ES-I3 (cell line): ENCODE measurements around the gene POFUT2.

Experiments
- H3K36me3 ChIP-seq: 2 replicates; pipeline ENCODE4 v1.6.1; 2013; ENCODE audit warnings: mild to moderate bottlenecking, low read length, control low read depth, moderate library complexity; ENCODE audit not compliant: insufficient read depth
- H3K4me1 ChIP-seq: 2 replicates; pipeline ENCODE4 v1.6.1; 2013; ENCODE audit warnings: mild to moderate bottlenecking, control low read depth, low read length; ENCODE audit not compliant: insufficient read depth
- H3K9ac ChIP-seq: 2 replicates; pipeline ENCODE4 v1.6.1; 2013; ENCODE audit warnings: low read depth, mild to moderate bottlenecking, low read length, moderate library complexity
- H3K9me3 ChIP-seq: 2 replicates; pipeline ENCODE4 v1.6.1; 2013; ENCODE audit warnings: mild to moderate bottlenecking, low read length, moderate library complexity; ENCODE audit not compliant: control insufficient read depth, insufficient read depth

The POFUT2 gene

GRCh38 chr21:45300786-45301520 is 13.3 kb upstream of the POFUT2 start:
- H3K36me3 ChIP-seq = peaks cover 3% of the 10 kb centered on the region; the same call in 1 of the 2 replicates
- H3K9me3 ChIP-seq = 0 out of 2 replicates have a peak, but pooled peaks cover 2% of the 10 kb centered on the region
- peaks cover 4% of the 10 kb centered on the region for H3K4me1 ChIP-seq
- no peak overlapping the region for H3K9ac ChIP-seq

- Histone ChIP-seq H3K36me3 (no peaks in the 10 kb centered on the region), H3K9ac (no peak overlapping the region), H3K9me3 (0 out of 2 replicates have a peak, but pooled peaks cover 2% of the 10 kb centered on the region), H3K4me1 (peaks cover 12% of the 10 kb centered on the region)
Observed at GRCh38 chr21:45299864-45300785, 12.4 kb upstream of the POFUT2 start.

- 0 out of 2 replicates have a peak, but pooled peaks cover 2% of the 10 kb centered on the region for H3K9me3 ChIP-seq
- H3K9ac ChIP-seq = no peak overlapping the region
- peaks cover 21% of the 10 kb centered on the region for H3K4me1 ChIP-seq
- H3K36me3 ChIP-seq = no peaks in the 10 kb centered on the region
Observed at GRCh38 chr21:45299026-45299863, 11.6 kb upstream of the POFUT2 start.

- H3K9ac ChIP-seq = no peak overlapping the region
- peaks cover 33% of the 10 kb centered on the region for H3K4me1 ChIP-seq
- 0 out of 2 replicates have a peak, but pooled peaks cover 2% of the 10 kb centered on the region for H3K9me3 ChIP-seq
- no peaks in the 10 kb centered on the region for H3K36me3 ChIP-seq
Observed at GRCh38 chr21:45297869-45298268, 10.2 kb upstream of the POFUT2 start.

GRCh38 chr21:45297329-45297728 is 9.6 kb upstream of the POFUT2 start:
- Histone ChIP-seq H3K9me3 (0 out of 2 replicates have a peak, but pooled peaks cover 2% of the 10 kb centered on the region), H3K4me1 (peaks cover 36% of the 10 kb centered on the region)

GRCh38 chr21:45296638-45297037 is 8.9 kb upstream of the POFUT2 start:
- Histone ChIP-seq H3K9me3 (0 out of 2 replicates have a peak, but pooled peaks cover 2% of the 10 kb centered on the region), H3K9ac (no peak overlapping the region), H3K4me1 (peaks cover 38% of the 10 kb centered on the region), H3K36me3 (no peaks in the 10 kb centered on the region)

More at GRCh38 chr21:45297329-45297728, 9.6 kb upstream of the POFUT2 start:
- H3K9ac ChIP-seq = no peak overlapping the region
- H3K36me3 ChIP-seq = no peaks in the 10 kb centered on the region

GRCh38 chr21:45295576-45296365 is 8.1 kb upstream of the POFUT2 start:
- Histone ChIP-seq H3K9me3 (0 out of 2 replicates have a peak, but pooled peaks cover 2% of the 10 kb centered on the region), H3K36me3 (no peaks in the 10 kb centered on the region), H3K9ac (no peak overlapping the region), H3K4me1 (peaks cover 38% of the 10 kb centered on the region)

GRCh38 chr21:45294509-45295291 is 7.0 kb upstream of the POFUT2 start:
- no peaks in the 10 kb centered on the region for H3K36me3 ChIP-seq
- H3K4me1 ChIP-seq = peaks cover 38% of the 10 kb centered on the region
- H3K9me3 ChIP-seq = 0 out of 2 replicates have a peak, but pooled peaks cover 2% of the 10 kb centered on the region
- H3K9ac ChIP-seq = peak overlapping the region; percentile 28; the same call in 1 of the 2 replicates

GRCh38 chr21:45293726-45294401 is 6.2 kb upstream of the POFUT2 start:
- H3K36me3 ChIP-seq = no peaks in the 10 kb centered on the region
- no peak overlapping the region for H3K9ac ChIP-seq
- peaks cover 39% of the 10 kb centered on the region for H3K4me1 ChIP-seq
- H3K9me3 ChIP-seq = 0 out of 2 replicates have a peak, but pooled peaks cover 2% of the 10 kb centered on the region

- Histone ChIP-seq H3K9ac (no peak overlapping the region), H3K4me1 (peaks cover 41% of the 10 kb centered on the region), H3K36me3 (no peaks in the 10 kb centered on the region), H3K9me3 (0 out of 2 replicates have a peak, but pooled peaks cover 2% of the 10 kb centered on the region)
Observed at GRCh38 chr21:45293220-45293725, 5.6 kb upstream of the POFUT2 start.

GRCh38 chr21:45292399-45293219 is 4.9 kb upstream of the POFUT2 start:
- H3K36me3 ChIP-seq = no peaks in the 10 kb centered on the region
- 0 out of 2 replicates have a peak, but pooled peaks cover 2% of the 10 kb centered on the region for H3K9me3 ChIP-seq
- no peak overlapping the region; the same call in 1 of the 2 replicates for H3K9ac ChIP-seq
- peaks cover 41% of the 10 kb centered on the region for H3K4me1 ChIP-seq
